Activated CD8-positive, alpha-beta memory T cell treated with anti-CD3 and anti-CD28 coated beads for 48 hours (primary cell): ENCODE data around the gene SLC13A2.

Experiments
- DNase-seq, 3 experiments: peaks; one replicate each; pipeline ENCODE4 v3.0.0-alpha.2; 2020; ENCODE audit warnings: low read depth in 2 of 3, low spot score in 2 of 3

The SLC13A2 gene

GRCh38 chr17:28533091-28533807 is 59.8 kb downstream of the SLC13A2 start:
- no peak for DNase-seq

- no peak for DNase-seq
These were observed 61.4 kb downstream of the SLC13A2 start for GRCh38 chr17:28534740-28535375.

- DNase-seq = no peak
These were observed 63.2 kb downstream of the SLC13A2 start for GRCh38 chr17:28536532-28537218.

- DNase-seq = no peak
These were observed 63.8 kb downstream of the SLC13A2 start for GRCh38 chr17:28537219-28537610.

- DNase-seq = no peak
These were observed 65.0 kb downstream of the SLC13A2 start for GRCh38 chr17:28538296-28538895.

GRCh38 chr17:28540231-28540630 is 66.8 kb downstream of the SLC13A2 start:
- DNase-seq = no peak

DNA sequence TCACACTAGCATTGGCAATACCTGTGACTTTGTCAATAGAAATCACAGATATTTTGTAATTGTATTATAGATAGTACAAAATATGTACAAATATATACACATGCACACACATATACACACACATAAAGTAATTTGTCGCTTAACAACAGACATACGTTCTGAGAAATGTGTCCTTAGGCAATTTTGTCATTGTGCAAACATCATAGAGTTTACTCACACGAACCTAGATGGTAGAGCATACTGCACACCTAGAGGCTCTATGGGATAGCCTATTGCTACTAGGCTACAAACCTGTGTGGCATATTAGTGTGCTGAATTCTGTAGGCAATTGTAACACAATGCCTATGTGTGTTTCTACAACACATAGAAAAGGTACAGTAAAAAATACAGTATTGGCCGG is 68.0 kb downstream of the SLC13A2 start:
- DNase-seq = no peak

DNA sequence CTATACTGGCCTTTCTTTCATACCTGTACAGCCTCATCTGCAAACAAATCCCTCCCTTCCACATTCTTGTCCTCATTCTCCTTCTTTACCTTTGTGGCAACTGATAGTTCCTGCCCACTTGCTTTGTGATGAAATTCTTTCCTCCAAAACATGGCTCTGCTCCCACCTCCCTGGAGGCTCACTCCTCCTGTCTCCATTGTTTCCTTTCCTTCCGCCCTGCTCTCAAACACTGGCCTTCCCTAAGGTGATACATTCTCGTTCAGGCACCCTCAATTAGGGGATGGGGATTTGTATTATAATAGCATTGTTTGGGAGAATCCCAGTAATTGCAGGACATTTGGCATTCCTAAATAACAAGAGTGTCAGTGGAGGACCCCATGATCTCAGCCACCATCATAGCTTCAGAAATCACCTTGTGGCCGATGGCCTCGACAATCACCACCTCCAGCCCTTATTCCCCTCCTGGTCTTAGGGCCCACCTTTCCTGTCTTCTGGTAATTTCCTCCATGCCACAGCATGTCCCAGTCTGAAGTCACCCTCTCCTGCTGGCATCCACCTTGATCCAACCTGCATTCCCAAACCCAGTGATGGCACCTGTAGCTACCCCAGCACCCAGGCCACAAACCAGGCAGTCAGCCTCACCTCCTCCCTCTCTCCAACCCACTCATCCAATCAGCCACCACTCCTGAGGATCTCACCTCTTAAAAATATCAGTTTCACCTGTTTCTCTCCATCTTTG is 71.1 kb downstream of the SLC13A2 start:
- no peak for DNase-seq

DNA sequence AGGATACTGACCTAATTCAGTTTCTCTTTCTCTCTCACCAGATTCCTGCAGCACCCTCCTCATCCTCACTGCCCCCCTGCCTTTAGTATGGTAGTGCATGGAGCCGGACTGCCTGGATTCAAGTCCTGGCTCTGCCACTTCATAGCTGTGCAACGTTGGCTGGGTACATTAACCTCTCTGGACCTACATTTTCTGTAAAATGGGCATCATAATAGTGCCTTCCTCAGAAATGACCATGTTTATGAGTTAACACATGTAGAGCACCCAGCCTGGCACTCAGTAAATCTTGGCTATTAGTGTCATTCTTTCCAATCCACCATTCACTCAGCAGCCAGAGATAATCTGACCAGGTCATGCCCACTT is 71.7 kb downstream of the SLC13A2 start:
- DNase-seq = no peak

GRCh38 chr17:28545787-28546415 is 72.5 kb downstream of the SLC13A2 start:
- DNase-seq = no peak

GRCh38 chr17:28547096-28547622 is 73.7 kb downstream of the SLC13A2 start:
- DNase-seq = no peak
